SJSA1 (cell line): ENCODE results near the gene ARMH4. TPM values are rescaled to one million over a fixed set of nuclear protein-coding genes. Genes with fewer than 3 reads are reported as not detected.

ENCODE experiments used
- DNase-seq, 2 experiments: peaks; one replicate each; pipeline ENCODE4 v3.0.0-alpha.2; 2015 to 2020; ENCODE audit warnings: low spot score in 2 of 2, low read depth in 1 of 2
- H3K27ac ChIP-seq: fragments of 250-450 bp; sonication (Bioruptor Pico); 2 replicates; pipeline ENCODE4 v1.5.1; 2020; ENCODE audit warnings: mild to moderate bottlenecking, moderate library complexity
- H3K27me3 ChIP-seq: fragments of 250-450 bp; sonication (Bioruptor Pico); replicated peaks from 2 replicates; pipeline ENCODE4 v1.5.1; 2020; ENCODE audit warnings: mild to moderate bottlenecking, moderate library complexity
- H3K36me3 ChIP-seq: fragments of 250-450 bp; sonication (Bioruptor Pico); 2 replicates; pipeline ENCODE4 v1.5.1; 2020; ENCODE audit warnings: mild to moderate bottlenecking
- H3K4me1 ChIP-seq: fragments of 250-450 bp; sonication (Bioruptor Pico); replicated peaks from 2 replicates; pipeline ENCODE4 v1.6.1; 2021; ENCODE audit warnings: mild to moderate bottlenecking
- H3K4me3 ChIP-seq: fragments of 250-450 bp; sonication (Bioruptor Pico); 2 replicates; pipeline ENCODE4 v1.5.1; 2020; ENCODE audit warnings: mild to moderate bottlenecking
- H3K9me3 ChIP-seq: fragments of 250-450 bp; sonication (Bioruptor Pico); replicated peaks from 2 replicates; pipeline ENCODE4 v1.5.1; 2020; ENCODE audit warnings: mild to moderate bottlenecking
- total RNA-seq: library from RNA; depleted of rRNA; stranded (reverse); fragments of >200 nt; shearing (Covaris generic); gene quantifications from 2 replicates; pipeline ENCODE4 v1.2.3, GENCODE V29; 2014

Gene ARMH4
- total RNA-seq, 1 experiment from 2014 or later: 0.29 TPM

DNA sequence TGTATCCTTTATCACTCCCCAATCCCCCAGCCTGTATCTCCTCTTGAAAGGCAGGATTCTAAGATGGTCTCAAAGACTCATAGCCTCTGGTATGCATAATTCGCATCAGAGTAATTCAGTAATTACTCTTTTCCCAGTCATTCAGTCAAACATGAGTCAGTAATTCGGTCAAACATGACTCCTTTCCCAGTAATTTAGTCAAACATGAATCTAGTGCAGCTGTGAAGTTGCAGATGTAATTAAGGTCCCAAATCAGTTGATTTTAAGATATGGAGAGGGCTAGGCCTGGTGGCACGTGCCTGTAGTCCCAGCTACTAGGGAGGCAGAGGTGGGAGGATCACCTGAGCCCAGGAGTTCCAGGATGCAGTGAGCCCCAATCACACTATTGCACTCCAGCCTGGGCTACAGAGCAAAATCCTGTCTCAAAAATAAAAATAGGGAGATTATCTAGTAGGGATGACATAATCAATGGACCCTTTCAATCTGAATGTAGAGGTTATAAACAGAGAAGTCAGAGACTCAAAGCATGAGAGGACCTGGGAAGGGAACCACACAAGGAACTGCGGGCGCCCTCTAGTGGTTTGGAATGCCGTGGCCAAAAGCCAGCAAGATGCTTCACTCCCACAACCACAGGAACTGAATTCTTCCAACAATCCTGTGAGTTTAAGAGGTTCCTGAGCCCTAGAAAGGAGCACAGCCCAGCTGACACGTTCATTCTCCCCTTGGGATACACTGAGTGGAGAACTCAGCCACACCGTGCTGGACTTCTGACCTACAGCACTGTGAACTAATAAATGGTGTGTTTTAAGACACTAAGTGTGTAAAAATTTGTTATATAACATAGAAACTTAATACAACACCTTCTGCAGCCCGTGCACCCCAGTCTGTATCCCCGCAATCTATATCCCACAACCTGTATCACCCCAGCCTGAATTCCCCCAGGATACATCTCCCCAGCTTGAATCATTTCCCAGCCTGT lies 14.3 kb upstream of the ARMH4 start:
- Histone ChIP-seq H3K4me1 (no peaks in the 10 kb centered on the region), H3K9me3 (no peaks in the 10 kb centered on the region), H3K27ac (no peak overlapping the region), H3K36me3 (no peaks in the 10 kb centered on the region), H3K4me3 (no peak overlapping the region), H3K27me3 (no peaks in the 10 kb centered on the region)
- peak; percentile 37 to 77 for DNase-seq

GRCh38 chr14:58160561-58160960 lies 8.5 kb upstream of the ARMH4 start:
- Histone ChIP-seq H3K36me3 (no peaks in the 10 kb centered on the region), H3K4me3 (no peak overlapping the region), H3K9me3 (no peaks in the 10 kb centered on the region), H3K4me1 (no peaks in the 10 kb centered on the region), H3K27me3 (no peaks in the 10 kb centered on the region; the same call in none of the 2 replicates), H3K27ac (no peak overlapping the region)
- no peak for DNase-seq

DNA sequence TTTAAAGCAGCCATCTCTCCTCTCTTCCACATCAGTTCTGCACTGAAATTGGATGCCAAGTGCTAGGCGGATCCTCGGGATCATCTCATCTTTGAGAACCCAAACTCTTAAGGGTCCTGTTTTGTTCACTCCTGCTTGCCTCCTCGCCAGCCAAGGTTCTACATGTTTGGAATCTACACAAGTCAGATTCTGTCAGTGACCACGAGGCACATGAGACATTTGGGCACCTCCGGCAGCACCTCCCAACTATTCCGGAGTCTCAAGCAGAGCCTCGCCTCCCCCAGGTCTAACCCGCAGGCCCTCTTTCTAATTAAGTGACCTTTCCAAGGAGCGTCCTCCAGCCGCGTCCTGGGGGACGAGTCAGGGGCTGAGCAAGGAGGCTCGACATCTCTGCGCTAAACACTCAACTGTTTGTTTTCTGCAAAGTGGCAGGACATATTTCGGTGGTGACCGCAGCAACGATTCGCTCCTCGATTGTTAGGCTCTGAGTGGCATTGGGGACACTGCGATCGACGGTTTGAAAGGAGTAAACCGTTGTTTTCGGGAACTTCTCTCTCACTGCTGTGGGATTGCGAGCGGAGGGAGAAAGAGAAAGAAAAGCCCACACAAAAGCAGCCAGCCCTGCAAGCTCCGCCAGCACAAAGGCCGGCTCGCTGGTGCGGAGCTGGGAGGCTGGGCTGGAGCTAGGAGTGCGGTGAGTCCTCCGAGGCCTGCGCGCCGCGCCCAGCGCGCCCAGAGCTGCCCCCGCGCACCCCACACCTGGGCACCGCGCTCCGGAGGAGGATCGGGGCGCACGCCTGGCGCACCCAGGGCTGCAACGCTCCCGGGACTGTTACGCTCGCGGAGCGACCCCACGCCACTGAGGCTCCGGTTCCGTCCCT lies 640 bp downstream of the ARMH4 start:
- Histone ChIP-seq H3K36me3 (no peaks in the 10 kb centered on the region; the same call in 1 of the 2 replicates), H3K27me3 (peaks cover 57% of the 10 kb centered on the region), H3K9me3 (peaks cover 3% of the 10 kb centered on the region; the same call in 1 of the 2 replicates), H3K27ac (no peak overlapping the region), H3K4me1 (peaks cover 10% of the 10 kb centered on the region), H3K4me3 (peak overlapping the region; percentile 52)
- DNase-seq: peak in 1 of 2 experiments; percentile 34

- peaks cover 66% of the 10 kb centered on the region for H3K27me3 ChIP-seq
- no peak overlapping the region for H3K4me3 ChIP-seq
- H3K36me3 ChIP-seq: no peaks in the 10 kb centered on the region; the same call in 1 of the 2 replicates
- no peak overlapping the region for H3K27ac ChIP-seq
- no peak for DNase-seq
- H3K4me1 ChIP-seq: peaks cover 10% of the 10 kb centered on the region
- H3K9me3 ChIP-seq: peaks cover 3% of the 10 kb centered on the region; the same call in 1 of the 2 replicates
Measured at GRCh38 chr14:58150243-58150805, 1.7 kb downstream of the ARMH4 start.

GRCh38 chr14:58149196-58149595 lies 2.8 kb downstream of the ARMH4 start:
- no peak overlapping the region for H3K27ac ChIP-seq
- no peak for DNase-seq
- H3K9me3 ChIP-seq: peaks cover 3% of the 10 kb centered on the region; the same call in 1 of the 2 replicates
- H3K4me1 ChIP-seq: peaks cover 10% of the 10 kb centered on the region
- no peaks in the 10 kb centered on the region; the same call in 1 of the 2 replicates for H3K36me3 ChIP-seq
- no peak overlapping the region for H3K4me3 ChIP-seq
- peaks cover 66% of the 10 kb centered on the region for H3K27me3 ChIP-seq

GRCh38 chr14:58146399-58146798 lies 5.6 kb downstream of the ARMH4 start:
- H3K4me1 ChIP-seq: no peaks in the 10 kb centered on the region; the same call in none of the 2 replicates
- H3K27me3 ChIP-seq: peaks cover 49% of the 10 kb centered on the region
- no peaks in the 10 kb centered on the region for H3K36me3 ChIP-seq
- DNase-seq: no peak
- H3K27ac ChIP-seq: no peak overlapping the region
- H3K4me3 ChIP-seq: no peak overlapping the region
- H3K9me3 ChIP-seq: no peaks in the 10 kb centered on the region; the same call in 1 of the 2 replicates

- no peak for DNase-seq
- Histone ChIP-seq H3K27ac (no peak overlapping the region), H3K4me3 (no peak overlapping the region), H3K9me3 (no peaks in the 10 kb centered on the region; the same call in 1 of the 2 replicates), H3K4me1 (no peaks in the 10 kb centered on the region), H3K36me3 (no peaks in the 10 kb centered on the region), H3K27me3 (peaks cover 44% of the 10 kb centered on the region)
Measured at GRCh38 chr14:58145936-58146335, 6.1 kb downstream of the ARMH4 start.

DNA sequence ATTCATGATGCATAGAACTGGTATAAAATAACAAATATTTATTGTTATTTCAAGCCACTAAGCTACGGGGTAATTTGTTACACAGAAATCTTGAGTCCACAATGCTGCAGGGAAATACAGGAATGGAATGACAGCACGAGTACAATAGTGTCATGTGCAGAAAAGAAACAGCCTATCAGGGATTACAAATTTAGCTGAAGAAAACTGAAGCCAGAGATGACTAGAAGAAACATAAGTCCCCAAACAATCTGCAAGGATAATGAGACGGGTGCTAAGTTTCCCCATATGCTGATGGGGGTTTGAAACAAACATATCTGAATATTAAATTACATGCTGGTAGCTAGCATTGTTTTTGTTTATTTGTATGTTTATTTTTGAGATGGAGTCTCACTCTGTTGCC lies 8.9 kb downstream of the ARMH4 start:
- Histone ChIP-seq H3K9me3 (no peaks in the 10 kb centered on the region), H3K4me3 (no peak overlapping the region)
- no peak for DNase-seq

DNA sequence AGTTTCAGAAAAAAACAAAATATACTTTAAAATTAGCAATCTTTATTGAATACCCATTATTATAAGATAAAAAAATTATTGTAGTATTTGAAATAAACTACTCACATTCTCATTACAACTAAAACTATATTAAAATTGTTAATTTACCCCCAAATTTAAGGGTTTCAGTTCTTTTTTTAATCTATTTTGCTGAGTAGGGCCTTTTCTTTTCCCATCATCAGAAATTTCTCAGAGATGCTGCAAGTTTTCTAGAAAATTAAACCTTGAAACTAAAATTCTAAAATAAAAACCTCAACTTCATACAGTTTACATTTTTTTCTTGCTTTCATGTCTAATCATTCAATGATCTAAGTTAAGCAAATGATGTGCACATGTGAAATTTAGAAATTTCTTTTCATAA lies 10.1 kb downstream of the ARMH4 start:
- H3K27me3 ChIP-seq: peaks cover 14% of the 10 kb centered on the region

More for the DNA sequence above, 8.9 kb downstream of the ARMH4 start:
- H3K27me3 ChIP-seq: peaks cover 17% of the 10 kb centered on the region
- H3K36me3 ChIP-seq: no peaks in the 10 kb centered on the region
- H3K27ac ChIP-seq: no peak overlapping the region
- H3K4me1 ChIP-seq: no peaks in the 10 kb centered on the region

GRCh38 chr14:58138714-58139482 lies 13.1 kb downstream of the ARMH4 start:
- Histone ChIP-seq H3K36me3 (no peaks in the 10 kb centered on the region), H3K27ac (no peak overlapping the region), H3K4me1 (no peaks in the 10 kb centered on the region; the same call in 1 of the 2 replicates), H3K27me3 (no peaks in the 10 kb centered on the region; the same call in none of the 2 replicates), H3K4me3 (no peak overlapping the region), H3K9me3 (no peaks in the 10 kb centered on the region)
- DNase-seq: no peak

More for the DNA sequence above, 10.1 kb downstream of the ARMH4 start:
- H3K36me3 ChIP-seq: no peaks in the 10 kb centered on the region
- no peaks in the 10 kb centered on the region for H3K9me3 ChIP-seq
- DNase-seq: no peak
- H3K4me3 ChIP-seq: no peak overlapping the region
- no peak overlapping the region for H3K27ac ChIP-seq
- no peaks in the 10 kb centered on the region for H3K4me1 ChIP-seq

DNA sequence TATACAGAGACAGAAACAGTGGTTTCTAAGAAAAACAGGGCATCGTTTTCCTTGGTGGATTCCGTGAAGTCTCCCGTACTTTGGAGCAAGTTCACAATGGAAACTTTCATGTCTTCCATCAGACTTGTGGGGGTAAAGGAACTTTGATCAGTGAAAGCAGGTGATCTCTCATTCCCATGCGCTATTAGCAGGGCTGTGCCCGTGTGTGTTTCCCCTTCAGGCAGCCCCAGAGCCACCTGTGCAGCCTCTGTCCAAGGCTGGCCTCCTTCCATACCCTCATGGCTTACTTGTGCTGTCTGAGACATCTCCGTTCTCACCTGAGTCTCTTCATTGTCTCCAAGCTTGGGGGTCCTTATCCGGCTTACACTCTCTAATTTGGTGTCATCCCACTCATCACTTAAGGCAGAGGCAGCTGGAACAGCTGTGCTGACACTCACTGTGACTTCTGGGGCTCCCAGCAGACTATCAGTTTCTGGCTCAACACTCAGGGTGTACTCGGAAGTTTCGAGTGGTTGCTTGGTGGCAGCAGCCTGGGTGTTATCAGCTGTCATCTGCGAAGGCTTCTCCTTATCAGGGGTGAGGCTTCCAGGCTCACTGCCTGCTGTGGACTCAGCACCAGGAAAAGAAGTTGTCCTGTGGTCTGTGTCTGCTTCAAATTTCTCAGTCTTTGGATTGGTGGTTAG lies 13.8 kb downstream of the ARMH4 start:
- Histone ChIP-seq H3K9me3 (no peaks in the 10 kb centered on the region), H3K36me3 (no peaks in the 10 kb centered on the region), H3K4me3 (no peak overlapping the region), H3K27ac (no peak overlapping the region), H3K4me1 (no peaks in the 10 kb centered on the region; the same call in 1 of the 2 replicates), H3K27me3 (no peaks in the 10 kb centered on the region; the same call in none of the 2 replicates)
- DNase-seq: no peak

DNA sequence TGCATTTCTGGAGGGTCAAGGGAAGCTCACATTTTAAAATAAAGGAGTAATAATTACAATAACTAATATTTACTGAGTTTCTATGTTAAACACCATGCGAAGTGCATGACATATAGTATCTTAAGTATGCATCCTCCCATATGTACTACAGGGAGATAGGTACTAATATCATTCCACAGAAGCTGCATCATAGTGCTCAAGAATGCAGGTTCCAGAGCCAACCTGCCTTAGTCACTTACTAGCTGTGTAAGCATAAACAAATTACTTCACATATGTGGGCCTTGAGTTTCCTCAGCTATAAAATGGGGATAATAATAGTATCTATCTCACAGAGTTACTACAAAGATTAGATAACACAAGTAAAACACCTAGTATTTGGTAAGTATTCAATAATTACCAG lies 18.3 kb downstream of the ARMH4 start:
- Histone ChIP-seq H3K4me1 (no peaks in the 10 kb centered on the region; the same call in 1 of the 2 replicates), H3K4me3 (no peak overlapping the region), H3K9me3 (no peaks in the 10 kb centered on the region), H3K36me3 (no peaks in the 10 kb centered on the region), H3K27me3 (no peaks in the 10 kb centered on the region; the same call in none of the 2 replicates), H3K27ac (no peak overlapping the region)
- DNase-seq: no peak
